Spleen (tissue), 7 donors: ENCODE measurements around the gene PIK3C3.

ENCODE experiments used
- POLR2A ChIP-seq, 3 donors: fragments of 450-650 bp; IDR thresholded peaks; one replicate each; pipeline ENCODE4 v1.5.1; 2017; ENCODE audit warnings: antibody characterized with exemption in 3 of 3, mild to moderate bottlenecking in 1 of 3
- POLR2AphosphoS5 ChIP-seq, 3 donors: sonication (generic); formaldehyde crosslinking; IDR thresholded peaks; one replicate each; pipeline ENCODE4 v1.5.1; 2017; ENCODE audit warnings: antibody characterized with exemption in 3 of 3
- TF ChIP-seq, protein P1 (sequence below), 11 experiments: fragments of 200-600 bp in 7 of 11; fragments of 450-650 bp in 4 of 11; sonication (generic) in 4 of 11; IDR thresholded peaks in 8 of 11; conservative IDR thresholded peaks in 3 of 11; 1 replicate in 7 of 11; 2 replicates in 4 of 11; pipeline versions ENCODE4 v1.4.0 to v1.8.0; 2016 to 2021; ENCODE audit warnings: antibody characterized with exemption in 11 of 11, inconsistent platforms in 4 of 11, mild to moderate bottlenecking in 1 of 11
- donor health status: DM: no; HTN: no; CAD: no; lungs with moderate emphysema.
- donor health status: DM: no; HTN: no; CAD: no.
- donor health status: DM: no; HTN: no; CAD: no.

DNA sequence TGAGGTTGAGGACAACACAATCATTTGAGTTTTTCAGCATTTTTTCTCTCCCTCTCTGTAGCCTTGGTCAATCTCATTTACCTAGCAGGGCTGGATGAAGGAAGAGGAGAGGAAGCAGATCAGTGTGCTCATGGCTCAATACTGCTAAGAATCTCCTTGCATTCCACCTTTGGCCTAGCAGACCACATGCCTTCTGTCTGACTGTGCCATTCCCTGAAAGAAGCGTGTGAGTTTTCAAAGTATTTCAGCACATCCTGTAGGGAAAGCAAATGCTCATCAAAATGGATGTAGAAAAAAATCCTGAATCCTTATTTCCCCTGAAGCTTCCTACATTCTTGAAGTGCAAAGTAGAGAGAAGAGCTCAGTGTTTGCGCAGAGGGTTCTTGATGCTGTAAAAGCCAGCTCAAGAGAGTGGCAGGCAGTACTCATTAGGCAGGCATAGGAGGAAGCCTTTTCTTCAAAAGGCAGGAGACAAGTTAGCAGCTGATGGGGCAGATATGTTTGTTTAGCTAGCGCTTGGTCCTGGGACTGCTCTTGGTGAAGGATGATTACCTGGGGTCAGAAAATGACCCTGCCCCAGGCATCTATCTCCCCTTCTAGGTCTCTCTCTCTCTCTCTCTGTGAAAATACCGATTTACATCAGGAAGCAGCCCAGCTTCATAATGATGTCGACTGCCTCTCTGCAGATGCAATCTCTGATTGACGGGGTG lies 14.4 kb upstream of the PIK3C3 start:
- TF ChIP-seq, protein P1, sequence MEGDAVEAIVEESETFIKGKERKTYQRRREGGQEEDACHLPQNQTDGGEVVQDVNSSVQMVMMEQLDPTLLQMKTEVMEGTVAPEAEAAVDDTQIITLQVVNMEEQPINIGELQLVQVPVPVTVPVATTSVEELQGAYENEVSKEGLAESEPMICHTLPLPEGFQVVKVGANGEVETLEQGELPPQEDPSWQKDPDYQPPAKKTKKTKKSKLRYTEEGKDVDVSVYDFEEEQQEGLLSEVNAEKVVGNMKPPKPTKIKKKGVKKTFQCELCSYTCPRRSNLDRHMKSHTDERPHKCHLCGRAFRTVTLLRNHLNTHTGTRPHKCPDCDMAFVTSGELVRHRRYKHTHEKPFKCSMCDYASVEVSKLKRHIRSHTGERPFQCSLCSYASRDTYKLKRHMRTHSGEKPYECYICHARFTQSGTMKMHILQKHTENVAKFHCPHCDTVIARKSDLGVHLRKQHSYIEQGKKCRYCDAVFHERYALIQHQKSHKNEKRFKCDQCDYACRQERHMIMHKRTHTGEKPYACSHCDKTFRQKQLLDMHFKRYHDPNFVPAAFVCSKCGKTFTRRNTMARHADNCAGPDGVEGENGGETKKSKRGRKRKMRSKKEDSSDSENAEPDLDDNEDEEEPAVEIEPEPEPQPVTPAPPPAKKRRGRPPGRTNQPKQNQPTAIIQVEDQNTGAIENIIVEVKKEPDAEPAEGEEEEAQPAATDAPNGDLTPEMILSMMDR (IDR thresholded peaks at IDR 0.05 in 8 of 11, conservative IDR thresholded peaks at IDR 0.05 in 3 of 11): no peak
- TF ChIP-seq POLR2AphosphoS5 (IDR thresholded peaks at IDR 0.05) (no peak), POLR2A (IDR thresholded peaks at IDR 0.05) (no peak)
